HG02763 (cell line): ENCODE results near the gene PLD1.

Source experiments
- ATAC-seq: cut with Tn5 transposase; IDR thresholded peaks from one replicate; pipeline ENCODE4 v1.9.1; 2021; ENCODE audit warnings: mild to moderate bottlenecking, moderate library complexity; ENCODE audit not compliant: unreplicated experiment

PLD1 gene

GRCh38 chr3:171776839-171777583 is 33.3 kb downstream of the PLD1 start:
- no peak for ATAC-seq

DNA sequence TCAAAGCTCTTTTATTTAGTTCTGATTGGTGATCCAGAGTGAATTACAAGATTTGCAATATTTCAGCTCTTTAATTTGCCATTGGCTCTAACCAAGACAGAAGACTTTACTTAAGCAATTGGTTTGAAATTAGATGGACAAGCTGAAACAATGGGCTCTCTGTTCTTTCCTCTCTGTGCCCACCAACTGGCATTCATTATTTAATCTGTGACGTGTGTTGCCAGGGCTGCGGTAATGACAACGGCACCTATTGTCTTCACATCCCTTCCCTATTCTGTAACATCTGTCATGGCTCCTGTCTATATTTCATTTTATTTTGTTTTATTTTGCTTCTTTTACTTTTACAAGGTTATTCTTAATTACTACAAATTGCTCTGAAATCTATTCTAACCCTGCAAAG is 33.9 kb downstream of the PLD1 start:
- ATAC-seq, result no peak

- no peak for ATAC-seq
These were observed 34.3 kb downstream of the PLD1 start for GRCh38 chr3:171775943-171776342.

DNA sequence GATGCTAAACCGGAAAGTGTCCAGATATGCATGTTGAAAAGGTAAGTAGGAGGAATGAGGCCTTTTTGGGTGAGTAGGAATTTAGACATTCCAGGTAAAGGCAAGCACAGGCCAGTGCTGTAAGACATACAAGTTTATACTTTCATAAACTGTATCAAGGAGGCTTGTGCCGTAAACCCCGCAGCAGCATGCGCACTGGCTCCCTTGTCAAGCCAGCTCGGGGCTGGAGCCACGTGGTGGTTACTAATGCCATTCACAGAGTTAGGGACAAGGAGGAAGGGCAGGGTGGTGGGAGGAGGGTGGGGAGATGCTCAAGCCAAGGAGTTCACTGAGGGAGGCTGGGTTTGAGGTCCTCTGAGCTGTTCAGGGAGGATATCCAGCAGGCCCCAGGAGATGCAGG is 35.8 kb downstream of the PLD1 start:
- no peak for ATAC-seq

- no peak for ATAC-seq
These were observed 37.7 kb downstream of the PLD1 start for GRCh38 chr3:171772427-171773056.

DNA sequence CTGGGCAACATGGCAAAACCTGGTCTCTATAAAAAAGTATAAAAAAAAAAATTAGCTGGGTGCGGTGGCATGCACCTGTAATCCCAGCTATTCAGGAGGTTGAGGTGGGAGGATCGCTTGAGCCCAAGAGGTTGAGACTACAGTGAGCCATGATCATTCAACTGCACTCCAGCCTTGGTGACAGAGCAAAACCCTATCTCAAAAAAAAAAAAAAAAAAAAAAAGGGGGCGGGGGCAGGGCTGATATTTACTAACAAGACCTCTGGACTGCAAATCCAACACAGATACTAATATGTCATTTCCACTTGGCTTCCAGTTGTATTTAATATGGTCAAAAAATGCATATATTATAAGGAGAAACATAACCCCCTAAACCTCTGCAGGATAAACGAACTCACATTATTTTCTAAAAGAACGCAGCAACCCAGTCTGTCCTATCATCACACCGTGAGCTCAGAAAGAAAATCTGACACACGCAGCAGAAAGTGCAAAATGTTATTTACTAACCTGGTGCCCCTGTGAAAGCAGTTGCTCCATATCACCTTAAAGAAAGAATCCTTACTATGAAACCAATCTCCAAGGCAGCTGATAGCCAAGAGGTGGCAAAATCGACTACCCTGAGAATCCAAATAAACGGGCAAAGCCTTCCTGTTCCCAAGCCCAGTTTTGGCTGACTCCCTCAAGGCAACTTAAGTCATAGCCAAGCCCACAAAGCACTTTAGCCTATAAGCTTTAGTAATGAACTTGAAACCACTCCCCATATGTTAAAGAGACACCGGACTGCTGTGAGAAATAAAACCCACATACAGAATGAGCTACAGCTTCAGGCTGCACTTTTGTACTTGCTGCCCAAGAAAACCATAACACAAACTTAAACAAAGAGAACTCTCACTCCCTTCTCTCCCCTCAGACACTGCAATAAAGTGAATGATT is 39.3 kb downstream of the PLD1 start:
- no peak for ATAC-seq

- no peak for ATAC-seq
These were observed 40.8 kb downstream of the PLD1 start for GRCh38 chr3:171769461-171769860.

DNA sequence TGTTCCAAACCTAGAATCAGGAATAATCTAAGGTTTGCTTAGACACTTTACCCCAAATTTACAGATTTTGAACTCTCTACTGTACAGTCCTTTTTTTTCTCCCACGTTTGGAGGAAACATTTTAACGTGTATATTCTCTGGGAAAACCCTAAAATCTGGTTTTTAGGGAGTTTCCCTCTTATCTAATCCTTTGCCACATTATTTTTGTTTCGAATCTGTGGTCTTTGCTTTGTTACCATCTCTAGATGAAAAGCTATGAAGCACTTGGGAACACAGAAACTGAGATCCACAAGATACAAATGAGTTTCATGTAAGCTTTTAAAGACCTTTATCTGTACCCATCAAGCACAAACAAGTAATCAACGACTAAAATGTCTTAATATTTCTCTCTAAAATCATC is 41.3 kb downstream of the PLD1 start:
- no peak for ATAC-seq

GRCh38 chr3:171768281-171768900 is 41.9 kb downstream of the PLD1 start:
- no peak for ATAC-seq

DNA sequence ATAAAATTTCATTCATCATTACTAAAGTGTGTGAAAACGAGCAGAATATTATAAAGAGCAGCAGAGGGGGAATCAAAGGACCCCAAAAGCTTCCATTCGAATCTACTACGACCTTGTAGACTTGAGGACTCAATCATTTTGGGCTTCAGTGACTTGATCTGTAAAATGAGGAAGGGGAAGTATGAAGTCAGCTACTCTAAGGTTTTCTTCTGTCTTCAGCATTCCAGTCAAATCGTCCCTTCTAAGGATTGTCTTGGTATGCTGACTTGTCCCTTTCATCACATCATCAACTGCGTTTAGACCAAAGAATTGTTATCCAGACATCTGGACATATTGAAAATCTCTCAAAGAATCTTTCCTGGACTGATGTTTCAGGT is 44.8 kb downstream of the PLD1 start:
- no peak for ATAC-seq

GRCh38 chr3:171763392-171763791 is 46.9 kb downstream of the PLD1 start:
- no peak for ATAC-seq

GRCh38 chr3:171760477-171760876 is 49.8 kb downstream of the PLD1 start:
- no peak for ATAC-seq

DNA sequence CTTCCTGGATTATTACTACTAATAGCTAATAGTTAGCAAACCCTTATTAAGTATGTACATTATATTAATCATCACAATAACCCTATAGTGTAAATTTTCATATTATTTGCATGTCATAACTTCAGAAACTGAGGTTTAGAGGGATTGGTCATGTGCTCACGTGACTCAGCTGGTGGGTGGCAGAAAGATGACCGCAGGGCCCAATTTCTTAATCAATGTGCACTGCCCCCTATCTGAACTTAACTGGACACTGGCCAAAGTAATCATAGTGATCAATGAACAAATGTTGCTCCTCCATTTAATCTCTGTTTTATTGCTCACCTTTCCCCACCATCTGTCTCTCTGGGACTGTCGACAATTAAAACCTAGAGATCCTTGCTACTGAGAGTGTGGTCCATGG is 52.2 kb downstream of the PLD1 start:
- no peak for ATAC-seq

DNA sequence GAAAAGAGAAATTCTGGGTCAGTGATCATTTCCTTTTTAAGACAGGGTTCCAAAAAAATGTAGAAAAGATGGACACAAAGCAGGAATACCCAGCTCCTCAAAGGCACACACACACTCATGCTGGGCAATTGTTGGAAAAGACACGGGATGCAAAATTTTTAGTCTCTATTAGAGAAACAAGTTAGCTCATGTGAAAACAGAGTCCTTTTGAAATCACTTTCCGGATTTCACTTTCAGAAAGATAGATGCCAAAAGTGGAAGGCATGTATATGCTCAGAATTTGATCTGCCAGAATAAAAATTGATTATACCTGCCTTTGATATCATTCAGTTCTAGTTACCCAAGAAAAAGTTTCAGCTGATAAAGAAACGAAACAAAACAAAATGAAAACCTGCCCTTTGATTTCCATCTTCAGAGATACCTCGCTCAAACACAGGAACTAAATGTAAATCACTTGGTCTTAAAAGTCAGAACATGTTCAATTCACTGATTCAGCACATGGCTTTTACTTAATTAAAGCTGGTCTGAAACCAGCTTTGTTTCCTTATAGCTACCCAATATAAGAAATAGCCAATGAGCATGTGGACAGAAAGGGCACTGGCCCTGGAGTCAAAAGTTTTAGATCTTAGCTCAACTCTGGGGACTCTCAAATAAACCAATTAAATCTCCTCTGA is 52.8 kb downstream of the PLD1 start:
- no peak for ATAC-seq

- ATAC-seq, result no peak
These were observed 54.6 kb downstream of the PLD1 start for GRCh38 chr3:171755656-171756055.

DNA sequence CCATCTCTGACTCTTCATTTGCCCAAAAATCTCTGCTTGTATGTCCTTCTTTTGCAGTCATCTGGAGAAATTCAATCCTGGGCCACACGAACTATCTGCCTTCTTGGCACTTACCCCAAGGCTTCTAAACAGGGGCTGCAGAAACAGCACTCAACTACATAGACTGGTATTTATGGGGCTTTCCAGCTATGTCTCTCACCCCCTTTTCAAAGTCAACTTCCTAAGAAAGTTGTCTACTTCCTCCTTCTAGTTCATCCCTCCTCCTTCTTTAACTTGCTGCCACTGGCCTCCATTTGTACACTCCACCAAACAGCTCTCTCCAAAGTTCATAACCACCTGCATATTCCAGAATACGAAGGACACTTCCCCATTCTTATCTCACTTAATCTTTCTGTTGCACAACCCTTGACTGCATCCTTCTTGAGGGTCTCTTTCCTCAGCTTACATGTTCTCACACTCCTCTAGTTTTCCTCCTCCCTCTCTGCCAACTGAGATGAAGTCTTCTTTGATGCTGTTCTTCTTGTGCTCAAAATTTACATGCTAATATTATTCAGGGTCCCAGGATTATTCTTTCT is 55.2 kb downstream of the PLD1 start:
- ATAC-seq, result no peak

DNA sequence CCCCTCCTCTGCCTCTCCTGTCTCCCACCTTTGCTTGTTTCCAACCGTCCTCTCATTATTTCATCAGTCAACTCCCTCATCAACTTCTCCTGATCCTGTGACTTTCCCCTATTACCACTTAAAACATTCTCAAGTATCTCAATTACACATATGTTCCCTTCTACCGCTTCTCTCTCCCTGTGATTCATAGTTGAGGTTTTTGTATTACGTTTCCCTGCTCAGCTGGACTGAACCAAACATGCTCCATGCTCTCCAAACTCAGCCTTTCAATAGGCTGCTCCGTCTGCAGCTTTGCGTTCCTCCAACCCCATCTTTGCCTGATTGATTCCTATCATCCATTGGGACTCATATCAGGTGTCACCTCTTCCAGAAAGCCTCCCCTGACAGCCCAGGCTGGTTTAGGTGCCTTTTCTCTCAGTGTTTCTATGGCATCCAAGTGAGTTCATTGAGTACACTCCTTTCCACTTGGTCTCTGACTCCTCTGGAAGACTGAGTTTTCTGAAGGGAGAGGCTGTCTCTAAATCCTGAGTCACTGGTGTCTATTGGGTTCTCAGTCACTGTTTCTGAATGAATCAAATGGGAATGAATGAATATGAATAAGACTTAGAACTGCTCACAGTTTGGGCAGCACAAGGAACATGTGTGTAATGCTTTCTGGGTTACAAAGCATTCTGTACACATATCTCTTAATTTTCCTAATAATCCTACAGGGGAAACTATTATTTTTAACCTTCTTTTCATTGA is 56.4 kb downstream of the PLD1 start:
- ATAC-seq, result no peak

DNA sequence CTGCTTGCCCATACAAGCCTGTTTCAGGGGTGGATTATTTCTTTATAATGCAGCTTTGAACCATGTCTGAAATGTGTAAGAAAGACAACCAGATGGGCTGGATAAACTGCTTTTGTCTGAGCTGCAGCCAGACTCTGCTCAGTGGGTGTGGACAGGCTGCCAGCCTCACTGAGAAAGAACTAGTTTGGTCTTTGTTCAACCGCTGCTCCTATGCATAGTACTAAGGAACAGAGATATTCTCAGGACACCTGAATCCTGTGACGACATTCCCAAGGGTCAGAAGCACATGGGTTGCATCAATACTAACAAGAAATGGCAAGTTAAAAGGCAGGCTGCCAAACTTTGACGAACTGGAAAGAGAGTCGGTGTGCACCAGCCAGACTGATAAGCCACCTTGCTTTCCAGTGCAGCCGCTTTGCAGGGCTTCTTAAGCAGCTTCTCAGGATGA is 57.2 kb downstream of the PLD1 start:
- ATAC-seq, result no peak

- no peak for ATAC-seq
These were observed 58.0 kb downstream of the PLD1 start for GRCh38 chr3:171752329-171752728.

DNA sequence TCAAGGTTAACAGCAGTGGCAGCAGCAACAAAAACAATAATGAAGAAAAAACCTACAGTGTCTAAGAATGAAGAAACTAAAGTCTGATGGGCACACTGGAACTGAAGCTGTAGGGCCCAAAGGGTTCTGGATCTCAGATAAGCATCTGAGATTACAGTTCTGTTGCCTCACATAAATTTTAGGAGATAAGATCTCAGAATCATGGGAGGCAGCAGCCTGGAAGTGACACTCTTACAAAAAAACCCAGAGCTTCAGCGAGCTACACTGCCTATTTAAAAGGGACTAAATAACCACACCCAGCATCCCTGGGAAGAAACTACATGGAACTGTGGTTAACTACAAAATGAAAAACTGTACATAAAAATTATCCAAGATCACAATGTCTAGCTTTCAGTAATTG is 61.2 kb downstream of the PLD1 start:
- no peak for ATAC-seq
